Measurements from ENCODE around the gene AP3M1.
A peak's percentile ranks its signal among the peaks of the same experiment; 100 is the strongest.
"Not testable (repeated sequence)": the region's sequence is repeated elsewhere in the genome, so short reads cannot be mapped to it uniquely, and the experiment has no call there.

The AP3M1 gene

GRCh38 chr10:74163319-74164068 lies 12.9 kb upstream of the AP3M1 start:
- no peak for DNase-seq (ENCODE audit: low spot score)

GRCh38 chr10:74160013-74160412 lies 9.4 kb upstream of the AP3M1 start:
- no peak for DNase-seq (ENCODE audit: low spot score)

- no peak for DNase-seq (ENCODE audit: low spot score)
Observed at GRCh38 chr10:74156919-74157289, 6.3 kb upstream of the AP3M1 start.

- no peak for DNase-seq (ENCODE audit: low spot score)
Observed at GRCh38 chr10:74153676-74154075, 3.0 kb upstream of the AP3M1 start.

- DNase-seq (ENCODE audit: low spot score), result peak; percentile 63
Observed at GRCh38 chr10:74153123-74153522, 2.5 kb upstream of the AP3M1 start.

GRCh38 chr10:74151879-74152722 lies 1.5 kb upstream of the AP3M1 start:
- DNase-seq (ENCODE audit: low spot score), result no peak

- DNase-seq (ENCODE audit: low spot score), result peak; percentile 96
Observed at GRCh38 chr10:74150990-74151878, 606 bp upstream of the AP3M1 start, which contains the start of gene ADK. Gene ADK, plus strand, starts transcription at chr10:74151221. Its CDS starts 58 bp downstream, at chr10:74151279.

GRCh38 chr10:74146980-74147379 lies 3.6 kb downstream of the AP3M1 start:
- not testable (repeated sequence) for DNase-seq (ENCODE audit: low spot score)

GRCh38 chr10:74145133-74145532 lies 5.5 kb downstream of the AP3M1 start:
- no peak for DNase-seq (ENCODE audit: low spot score)

GRCh38 chr10:74140553-74140952 lies 10.1 kb downstream of the AP3M1 start:
- no peak for DNase-seq (ENCODE audit: low spot score)

- no peak for DNase-seq (ENCODE audit: low spot score)
Observed at GRCh38 chr10:74139981-74140380, 10.6 kb downstream of the AP3M1 start.

GRCh38 chr10:74138596-74138995 lies 12.0 kb downstream of the AP3M1 start:
- DNase-seq (ENCODE audit: low spot score), result not testable (repeated sequence)

GRCh38 chr10:74137992-74138391 lies 12.6 kb downstream of the AP3M1 start:
- no peak for DNase-seq (ENCODE audit: low spot score)

GRCh38 chr10:74135452-74135851 lies 15.2 kb downstream of the AP3M1 start:
- no peak for DNase-seq (ENCODE audit: low spot score)

- DNase-seq (ENCODE audit: low spot score), result no peak
Observed at GRCh38 chr10:74133923-74134820, 16.5 kb downstream of the AP3M1 start.

- no peak for DNase-seq (ENCODE audit: low spot score)
Observed at GRCh38 chr10:74123081-74123480, 27.5 kb downstream of the AP3M1 start.

GRCh38 chr10:74122060-74122459 lies 28.6 kb downstream of the AP3M1 start:
- DNase-seq (ENCODE audit: low spot score), result no peak

- DNase-seq (ENCODE audit: low spot score), result no peak
Observed at GRCh38 chr10:74121368-74121767, 29.3 kb downstream of the AP3M1 start.

GRCh38 chr10:74120911-74121310 lies 29.7 kb downstream of the AP3M1 start:
- DNase-seq (ENCODE audit: low spot score), result no peak

GRCh38 chr10:74118804-74119203 lies 31.8 kb downstream of the AP3M1 start:
- DNase-seq (ENCODE audit: low spot score), result no peak

- no peak for DNase-seq (ENCODE audit: low spot score)
Observed at GRCh38 chr10:74117738-74118137, 32.9 kb downstream of the AP3M1 start.

Data from SW480 (cell line).